DMS153 (cell line): ENCODE measurements around the gene SMARCC2.
"Not testable (repeated sequence)": the region's sequence is repeated elsewhere in the genome, so short reads cannot be mapped to it uniquely, and the experiment has no call there.

Experiments
- DNase-seq: peaks from one replicate; lab custom pipeline; 2025; lab: John Stamatoyannopoulos, UW

Gene SMARCC2

DNA sequence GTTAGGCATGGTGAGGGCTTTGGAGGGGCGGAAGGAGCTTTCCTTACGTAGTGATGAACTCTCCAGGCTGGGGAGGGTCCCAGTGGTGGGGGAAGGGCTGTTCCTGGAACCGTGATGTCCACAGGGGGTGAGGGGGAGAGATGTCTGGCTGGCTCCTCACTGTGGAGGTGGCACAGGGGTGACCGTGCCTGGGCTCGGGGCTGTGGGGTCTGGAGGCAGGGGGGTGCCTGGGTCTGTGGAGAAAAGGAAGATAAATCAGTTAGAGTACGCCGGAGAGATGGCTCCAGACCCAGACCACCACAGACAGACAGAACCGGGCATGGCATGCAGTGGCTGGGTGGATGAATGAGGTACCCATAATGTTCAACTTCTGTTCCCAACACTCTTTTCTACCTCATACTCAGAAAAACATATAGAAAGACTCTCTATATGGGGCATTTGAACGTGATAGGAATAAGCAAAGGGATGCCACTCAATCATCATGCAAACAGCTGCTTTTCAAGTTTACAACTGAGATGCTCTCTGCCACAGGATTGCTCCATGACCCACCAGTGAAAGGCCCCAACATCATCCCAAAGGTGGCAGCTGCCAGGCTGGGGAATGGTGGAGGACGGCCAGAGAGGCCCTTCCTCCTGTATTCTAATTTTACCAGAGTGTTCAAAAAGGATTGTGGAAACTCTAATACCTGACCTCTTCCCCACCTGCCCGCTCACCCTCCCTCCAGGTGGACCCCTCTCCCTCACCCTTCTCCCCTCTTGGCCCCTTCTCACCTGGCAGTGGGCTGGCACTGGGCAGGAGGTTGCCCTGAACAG lies 25.5 kb downstream of the SMARCC2 start:
- DNase-seq = no peak

DNA sequence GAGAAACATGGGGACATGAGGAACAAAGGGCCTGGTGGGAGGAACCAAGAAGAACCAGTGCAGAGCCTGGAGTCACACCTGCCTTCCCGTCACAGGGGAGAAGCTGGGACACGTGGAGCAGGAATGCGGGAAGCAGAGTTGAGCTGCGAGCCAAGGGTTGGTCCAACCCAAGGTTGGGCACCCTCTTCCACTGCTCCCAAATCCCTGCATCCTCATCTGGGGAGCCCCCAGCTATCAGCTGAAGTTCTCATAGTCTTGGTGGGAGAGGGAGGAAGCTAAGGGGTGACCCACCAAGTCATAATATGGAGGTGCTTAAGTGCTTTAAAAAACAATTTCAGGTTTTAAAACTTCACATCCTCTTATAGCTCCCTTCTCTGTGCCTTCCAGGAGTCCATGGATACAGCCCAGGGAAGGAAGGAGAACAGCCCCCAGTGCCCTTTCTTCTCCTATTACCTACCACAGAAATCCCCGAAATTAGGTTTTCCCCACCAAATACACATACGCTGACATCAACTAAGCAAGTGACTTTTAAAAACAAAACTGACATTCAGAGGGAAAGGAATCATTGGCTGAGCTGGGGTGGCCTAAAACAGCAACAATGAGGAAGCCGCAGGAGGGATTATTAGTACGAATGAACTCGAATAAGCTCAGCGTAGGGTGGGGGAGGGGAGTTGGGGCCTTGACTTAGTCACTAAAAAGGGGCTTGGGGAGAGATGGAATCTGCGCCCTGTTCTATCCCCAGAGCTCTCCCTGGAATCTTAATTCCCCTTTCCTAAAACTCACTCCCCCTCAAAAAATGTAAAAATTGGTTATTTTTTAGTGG lies 26.6 kb downstream of the SMARCC2 start:
- no peak for DNase-seq

DNA sequence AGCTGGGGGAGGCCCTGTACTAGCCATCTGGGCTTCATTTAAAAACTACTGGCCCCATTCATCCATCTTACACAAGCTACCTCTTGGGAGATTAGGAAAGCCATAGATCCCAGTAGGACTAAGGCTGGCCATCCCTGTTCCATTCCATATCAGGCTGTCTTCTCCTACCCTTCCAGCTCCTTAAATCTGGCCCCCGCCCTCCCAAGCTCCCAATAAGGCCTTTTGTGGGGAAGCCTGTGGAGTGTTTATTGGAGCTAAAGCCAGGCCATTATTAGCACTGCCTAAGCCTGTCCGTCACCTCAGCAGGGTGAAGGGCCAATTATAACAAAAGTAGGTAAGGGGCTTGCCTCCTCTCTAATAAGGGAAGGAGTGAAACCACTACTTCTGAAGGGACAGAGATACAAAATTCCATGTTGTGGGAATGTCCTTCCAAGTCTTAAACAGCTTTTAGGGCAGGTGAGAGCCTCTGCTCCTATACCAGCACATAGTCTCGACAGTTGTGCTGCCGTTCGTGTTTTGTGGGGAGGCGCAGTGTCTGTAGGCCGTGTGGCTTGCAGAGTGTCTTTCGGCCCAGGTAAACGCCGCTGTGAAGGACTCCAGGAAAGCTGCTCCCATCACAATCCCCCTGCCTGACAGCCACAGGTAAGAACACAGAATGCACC lies 27.5 kb downstream of the SMARCC2 start:
- DNase-seq = no peak

DNA sequence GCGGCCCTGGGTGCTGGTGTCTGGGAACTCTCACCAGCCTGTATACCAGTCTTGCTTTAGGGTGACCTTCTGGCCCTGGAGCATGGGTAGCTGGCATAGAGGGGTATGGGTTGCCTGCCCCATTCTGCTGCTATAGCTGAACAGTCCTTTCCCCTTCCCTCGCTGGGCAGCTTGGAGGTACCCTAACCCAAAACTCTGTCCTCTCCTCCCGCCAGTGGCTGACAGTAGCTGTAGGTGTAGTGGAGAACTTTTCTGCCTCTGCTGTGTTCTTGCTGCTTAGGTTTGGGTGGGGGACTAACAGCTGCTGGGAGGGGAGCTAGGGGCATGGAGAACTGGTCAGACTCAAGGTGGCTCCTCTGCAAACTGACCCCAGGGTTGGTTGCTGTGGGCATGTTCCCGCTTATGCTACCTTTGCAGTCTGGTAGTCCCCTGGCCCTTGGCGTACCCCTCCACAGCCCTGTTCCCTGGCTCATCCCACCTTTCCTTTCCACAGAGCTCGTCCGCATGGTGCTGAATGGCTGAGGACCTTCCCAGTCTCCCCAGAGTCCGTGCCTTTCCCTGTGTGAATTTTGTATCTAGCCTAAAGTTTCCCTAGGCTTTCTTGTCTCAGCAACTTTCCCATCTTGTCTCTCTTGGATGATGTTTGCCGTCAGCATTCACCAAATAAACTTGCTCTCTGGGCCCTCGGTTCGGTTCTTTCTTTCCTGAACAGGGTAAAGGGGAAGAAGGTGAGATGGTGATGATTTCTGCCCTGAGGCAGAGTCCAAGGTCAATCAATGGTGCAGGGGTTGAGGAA lies 28.2 kb downstream of the SMARCC2 start:
- DNase-seq = no peak

DNA sequence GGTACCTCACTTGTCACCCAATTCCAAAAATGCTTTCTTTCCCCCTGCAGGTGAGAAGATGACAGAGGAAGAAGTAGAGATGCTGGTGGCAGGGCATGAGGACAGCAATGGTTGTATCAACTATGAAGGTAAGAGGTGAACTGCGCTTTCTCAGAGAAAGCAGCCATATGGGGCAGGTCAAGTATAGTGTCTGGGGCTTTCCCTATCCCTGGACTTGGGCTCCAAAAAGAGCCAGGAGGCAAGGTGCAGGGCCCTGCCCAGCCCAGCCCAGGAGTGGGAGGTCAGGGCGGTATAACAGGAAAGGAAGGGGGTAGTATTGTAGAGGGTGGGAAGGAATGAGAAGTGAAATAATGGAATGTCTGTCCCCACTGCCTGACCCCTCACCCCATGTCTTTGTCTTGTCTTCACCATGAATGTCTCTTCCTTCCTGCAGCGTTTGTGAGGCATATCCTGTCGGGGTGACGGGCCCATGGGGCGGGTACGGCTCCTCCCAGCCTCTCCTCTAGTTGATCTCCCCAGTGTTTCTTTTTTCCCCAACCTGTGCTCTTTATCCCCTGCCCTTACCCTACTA lies 29.0 kb downstream of the SMARCC2 start:
- no peak for DNase-seq

DNA sequence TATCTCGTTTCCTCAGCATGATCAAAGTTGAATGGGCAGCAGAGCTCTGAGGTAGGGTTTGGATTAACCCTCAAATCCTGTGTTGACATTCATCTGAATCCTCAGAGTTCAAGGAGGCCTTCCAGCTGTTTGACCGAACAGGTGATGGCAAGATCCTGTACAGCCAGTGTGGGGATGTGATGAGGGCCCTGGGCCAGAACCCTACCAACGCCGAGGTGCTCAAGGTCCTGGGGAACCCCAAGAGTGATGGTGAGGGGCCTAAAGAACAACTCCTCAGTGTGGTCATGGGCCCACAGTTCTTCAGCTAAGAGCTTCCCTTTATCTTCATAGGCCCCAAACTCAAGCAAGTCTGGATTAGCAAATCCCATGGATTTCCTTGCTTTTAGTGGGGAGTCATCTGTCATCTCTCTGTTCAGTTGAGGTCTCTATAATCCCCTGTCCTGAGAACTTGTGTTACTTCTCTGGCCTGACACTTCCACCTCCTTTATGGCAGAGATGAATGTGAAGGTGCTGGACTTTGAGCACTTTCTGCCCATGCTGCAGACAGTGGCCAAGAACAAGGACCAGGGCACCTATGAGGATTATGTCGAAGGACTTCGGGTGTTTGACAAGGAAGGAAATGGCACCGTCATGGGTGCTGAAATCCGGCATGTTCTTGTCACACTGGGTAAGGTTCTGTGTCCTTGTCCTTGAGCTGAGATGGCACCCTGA lies 29.6 kb downstream of the SMARCC2 start:
- no peak for DNase-seq

DNA sequence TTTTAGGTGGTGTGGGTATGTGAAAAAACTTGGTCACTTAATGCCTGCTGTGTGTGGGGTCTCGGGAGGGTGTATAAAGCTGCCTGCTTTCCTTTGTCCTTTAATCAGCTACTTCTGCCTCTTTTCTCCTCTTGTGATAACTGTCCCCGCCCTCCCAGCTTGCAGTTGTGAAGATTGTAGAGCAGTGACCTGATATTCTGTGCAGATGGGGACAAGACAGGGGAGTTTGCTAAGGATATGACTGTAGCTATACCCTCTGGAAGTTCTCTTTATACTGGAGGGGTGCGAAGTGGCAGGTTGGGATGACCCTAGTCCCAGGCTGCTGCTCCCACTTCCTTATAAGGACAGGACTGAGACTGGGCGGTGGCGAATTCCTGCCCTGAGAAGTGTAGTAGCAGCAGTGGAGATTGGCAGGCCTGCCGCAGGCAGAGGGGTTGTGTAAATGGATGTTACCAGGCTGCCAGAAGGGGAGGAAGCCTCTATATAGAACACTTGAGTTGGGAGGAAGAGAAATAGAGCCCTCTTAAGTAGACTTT lies 30.3 kb downstream of the SMARCC2 start:
- DNase-seq = peak; percentile 10

DNA sequence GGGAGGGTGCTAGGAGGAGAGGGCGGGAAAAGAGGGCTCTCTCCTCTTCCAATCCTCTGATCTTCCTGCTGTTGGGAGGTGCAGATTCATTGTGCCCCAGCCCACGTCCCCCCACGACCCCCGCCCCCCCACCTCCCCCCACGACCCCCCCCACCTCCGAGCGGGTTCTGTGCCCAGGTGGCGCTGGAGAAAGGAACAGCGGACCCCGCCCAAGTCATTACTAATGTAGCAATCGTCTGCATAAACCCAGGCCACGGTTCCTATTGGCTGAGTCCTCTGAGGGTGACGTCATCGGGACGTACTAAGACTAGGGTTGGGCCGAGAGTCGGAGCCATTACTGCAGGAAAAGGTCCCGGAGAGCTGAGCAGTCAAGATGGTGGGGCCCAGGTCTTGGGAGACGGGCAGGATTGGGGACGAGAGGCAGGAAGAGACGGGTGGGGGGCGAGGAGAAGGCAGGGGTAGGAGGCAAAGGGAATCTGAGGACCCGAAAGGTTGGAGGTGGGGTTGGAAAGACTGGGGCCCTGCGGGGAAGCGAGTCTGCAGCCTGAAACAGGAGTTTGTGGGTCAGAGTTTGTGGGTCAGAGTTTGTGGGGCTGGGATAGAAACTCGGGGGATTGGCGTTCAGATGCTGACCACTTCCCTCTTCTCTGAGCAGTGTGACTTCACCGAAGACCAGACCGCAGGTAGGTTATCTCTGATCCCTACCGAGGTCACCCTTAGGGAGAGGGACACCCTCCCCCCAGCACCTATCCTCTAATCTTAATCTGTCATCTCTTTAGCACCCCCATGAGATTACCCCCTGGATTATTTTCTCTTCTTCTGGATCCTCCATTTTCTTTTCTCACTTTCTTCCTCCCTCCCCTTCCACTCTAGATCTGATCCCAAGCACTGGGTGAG lies 31.0 kb downstream of the SMARCC2 start, which contains the start of gene MYL6:
Gene MYL6, plus strand, starts transcription at position 331 of the 897 bp plus-strand sequence. Its CDS starts 43 bp downstream, at position 374.
- DNase-seq = peak; percentile 94

DNA sequence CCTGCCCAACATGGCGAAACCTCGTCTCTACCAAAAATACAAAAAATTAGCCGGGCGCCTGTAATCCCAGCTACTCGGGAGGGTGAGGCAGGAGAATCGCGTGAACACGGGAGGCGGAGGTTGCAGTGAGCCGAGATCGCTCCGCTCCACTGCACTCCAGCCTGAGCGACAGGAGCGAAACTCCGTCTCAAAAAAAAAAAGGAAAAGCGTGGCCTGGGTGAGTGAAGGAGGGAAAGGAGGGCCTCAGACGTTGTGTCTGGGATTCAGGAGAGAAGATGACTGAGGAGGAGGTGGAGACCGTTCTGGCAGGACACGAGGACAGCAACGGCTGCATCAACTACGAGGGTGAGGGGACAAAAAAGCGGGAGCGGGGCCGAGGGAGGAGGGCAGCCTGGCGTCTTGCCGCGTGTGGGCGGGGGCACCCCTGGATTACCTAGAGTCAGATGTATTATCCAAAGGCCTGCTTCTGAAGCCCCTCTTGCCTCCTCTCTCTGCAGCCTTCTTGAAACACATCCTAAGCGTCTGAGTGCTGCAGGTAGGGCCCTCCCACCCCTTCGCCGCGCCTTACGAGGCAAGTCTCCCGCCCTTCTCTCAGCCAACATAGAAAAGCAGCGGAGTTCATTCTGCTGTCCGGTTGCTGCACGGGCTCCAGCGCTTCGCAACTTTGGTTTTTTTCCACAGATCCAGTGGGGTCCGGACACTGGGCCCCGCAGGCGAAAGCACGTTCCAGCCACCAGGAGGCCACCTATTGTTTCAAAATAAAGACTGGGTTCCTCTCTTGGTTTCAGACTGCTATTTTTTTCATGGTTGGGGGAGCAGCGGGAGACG lies 31.9 kb downstream of the SMARCC2 start:
- DNase-seq = peak; percentile 77

DNA sequence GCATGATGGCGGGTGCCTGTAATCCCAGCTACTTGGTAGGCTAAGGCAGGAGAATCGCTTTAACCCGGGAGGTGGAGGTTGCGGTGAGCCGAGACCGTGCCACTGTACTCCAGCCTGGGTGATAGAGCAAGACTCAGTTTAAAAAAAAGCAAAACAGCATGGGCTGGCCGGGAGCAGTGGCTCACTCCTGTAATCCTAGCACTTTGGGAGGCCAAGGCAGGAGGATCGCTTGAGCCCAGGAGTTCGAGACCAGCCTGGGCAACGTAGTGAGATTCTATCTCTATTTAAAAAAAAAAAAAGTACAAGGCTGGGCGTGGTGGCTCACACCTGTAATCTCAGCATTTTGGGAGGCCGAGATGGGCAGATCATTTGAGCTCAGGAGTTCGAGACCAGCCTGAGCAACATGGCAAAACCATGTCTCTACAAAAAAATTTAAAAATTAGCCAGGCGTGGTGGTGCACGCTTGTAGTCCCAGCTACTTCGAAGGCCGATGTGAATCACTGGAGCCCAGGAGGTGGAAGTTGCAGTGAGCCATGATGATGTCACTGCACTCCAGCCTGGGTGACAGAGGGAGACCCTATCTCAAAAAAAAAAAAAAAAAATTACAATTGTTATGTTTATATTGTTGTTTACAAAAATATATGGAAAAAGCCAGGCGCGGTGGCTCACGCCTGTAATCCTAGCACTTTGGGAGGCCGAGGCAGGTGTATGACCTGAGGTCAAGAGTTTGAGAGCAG lies 32.7 kb downstream of the SMARCC2 start:
- DNase-seq = not testable (repeated sequence)

DNA sequence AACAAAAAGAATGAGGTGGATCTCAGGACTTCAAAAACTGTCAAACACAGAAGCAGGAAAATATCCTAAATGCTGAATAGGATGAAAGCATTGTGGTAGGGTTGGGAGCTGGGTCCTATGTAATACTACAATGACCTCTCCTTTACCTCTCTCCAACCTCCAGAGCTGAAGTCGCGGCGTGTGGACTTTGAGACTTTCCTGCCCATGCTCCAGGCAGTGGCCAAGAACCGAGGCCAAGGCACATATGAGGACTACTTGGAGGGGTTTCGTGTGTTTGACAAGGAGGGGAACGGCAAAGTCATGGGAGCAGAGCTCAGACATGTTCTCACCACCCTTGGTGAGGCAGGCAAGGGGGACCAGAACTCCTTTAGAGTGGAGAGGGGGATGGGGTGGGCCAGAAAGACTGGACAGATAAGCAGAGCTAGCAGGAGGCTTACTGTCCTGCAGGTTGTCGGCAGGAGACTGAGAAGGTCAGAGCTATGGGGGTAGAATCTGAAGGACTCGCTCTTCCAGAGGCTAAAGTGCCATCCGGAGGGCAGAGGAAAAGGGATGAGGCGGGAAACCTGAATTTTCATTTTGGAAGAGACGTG lies 33.9 kb downstream of the SMARCC2 start:
- no peak for DNase-seq

DNA sequence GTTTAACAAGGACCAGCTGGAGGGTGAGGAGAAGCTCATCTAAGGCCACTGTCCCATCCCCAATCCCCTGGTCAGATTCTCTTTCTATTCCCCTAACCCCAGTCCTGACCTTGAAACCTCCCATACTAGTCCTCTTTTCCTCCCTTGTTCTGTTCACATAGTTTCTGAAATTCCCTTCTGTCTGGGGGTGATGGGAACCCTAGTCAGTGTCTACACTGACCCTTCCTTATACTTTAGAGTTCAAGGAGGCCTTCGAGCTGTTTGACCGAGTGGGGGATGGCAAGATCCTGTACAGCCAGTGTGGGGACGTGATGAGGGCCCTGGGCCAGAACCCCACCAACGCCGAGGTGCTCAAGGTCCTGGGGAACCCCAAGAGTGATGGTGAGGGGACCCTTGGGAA lies 34.5 kb downstream of the SMARCC2 start:
- no peak for DNase-seq

DNA sequence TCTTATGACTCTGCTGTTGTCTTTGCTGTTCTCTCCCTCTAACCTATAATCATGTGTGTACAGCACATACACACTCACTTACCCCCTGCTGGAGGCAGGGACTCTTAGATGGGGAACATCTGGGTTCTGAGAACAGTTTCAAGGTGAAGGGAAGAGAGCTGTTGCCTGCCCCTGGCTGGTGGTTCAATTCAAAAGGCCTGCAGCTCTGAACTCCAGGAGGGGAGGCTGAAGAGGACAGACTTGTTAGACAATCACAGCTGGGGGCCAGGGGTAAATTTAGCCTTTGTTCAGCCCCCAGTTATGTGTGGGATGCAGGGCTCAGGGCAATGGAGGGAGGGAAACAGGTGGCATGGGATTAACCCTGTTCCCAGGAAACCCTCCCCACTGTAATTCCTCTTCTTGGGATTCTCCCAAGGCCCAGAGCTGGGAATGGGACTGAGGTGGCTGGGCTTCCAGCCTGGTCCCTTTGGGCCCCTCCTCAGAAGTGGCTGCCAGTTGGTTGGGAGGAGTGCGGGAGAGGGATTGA lies 35.0 kb downstream of the SMARCC2 start:
- DNase-seq = no peak

DNA sequence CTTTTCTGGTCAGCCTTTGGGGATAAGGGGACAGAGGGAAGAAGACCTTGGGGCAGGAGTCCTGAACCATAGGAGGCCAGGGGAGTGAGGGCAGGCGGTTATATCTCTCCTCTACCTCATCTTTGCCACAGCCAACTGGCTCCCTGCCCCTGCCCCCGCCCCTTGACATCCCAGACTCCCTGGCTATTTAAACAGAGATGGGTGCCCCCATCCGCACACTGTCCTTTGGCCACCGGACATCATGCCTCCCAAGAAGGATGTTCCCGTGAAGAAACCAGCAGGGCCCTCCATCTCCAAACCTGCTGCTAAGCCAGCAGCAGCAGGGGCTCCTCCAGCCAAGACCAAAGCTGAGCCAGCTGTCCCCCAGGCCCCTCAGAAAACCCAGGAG lies 35.6 kb downstream of the SMARCC2 start:
- no peak for DNase-seq

DNA sequence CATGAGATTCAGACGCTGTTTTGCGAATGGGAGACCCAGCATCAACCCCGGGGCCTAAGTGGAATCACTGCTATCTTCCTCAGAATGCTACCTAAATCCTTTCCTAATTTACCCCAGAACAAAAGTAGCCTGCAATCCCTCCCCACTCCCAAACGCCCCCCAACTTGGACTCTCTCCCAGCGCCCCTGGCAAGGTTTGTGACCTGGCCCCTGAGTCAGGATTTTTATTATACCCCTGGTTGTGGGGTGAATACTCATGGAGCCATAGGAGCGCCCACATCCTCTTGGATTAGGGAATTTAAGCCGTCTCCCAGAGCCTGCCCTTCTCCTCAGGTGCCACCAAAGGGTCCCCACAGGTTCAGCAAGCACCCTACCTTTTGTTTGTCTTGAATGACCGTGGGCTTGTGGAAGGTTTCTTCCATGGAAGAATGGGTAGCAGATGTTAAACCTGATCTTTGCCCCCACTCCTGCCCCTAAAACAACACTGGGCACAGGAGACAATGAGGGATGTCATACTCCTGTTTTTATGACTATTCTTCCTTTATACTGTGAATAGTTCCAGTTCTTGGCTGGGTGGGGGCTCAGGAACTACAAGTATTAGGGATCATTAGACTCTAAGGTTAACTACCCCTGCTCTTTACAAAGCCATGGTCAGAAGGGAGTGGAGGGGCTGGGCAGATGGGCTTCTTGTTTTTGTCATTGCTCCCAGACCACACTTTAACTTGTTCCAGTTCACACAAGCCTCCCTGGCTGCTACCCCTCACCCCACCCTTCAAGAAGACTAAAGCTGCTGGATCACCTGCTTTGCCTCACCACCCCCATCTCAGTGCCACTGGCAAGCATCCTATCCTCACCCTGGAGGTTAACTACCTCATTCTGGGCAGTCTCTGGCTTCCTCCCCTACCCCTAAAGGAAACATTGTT lies 36.3 kb downstream of the SMARCC2 start:
- no peak for DNase-seq

DNA sequence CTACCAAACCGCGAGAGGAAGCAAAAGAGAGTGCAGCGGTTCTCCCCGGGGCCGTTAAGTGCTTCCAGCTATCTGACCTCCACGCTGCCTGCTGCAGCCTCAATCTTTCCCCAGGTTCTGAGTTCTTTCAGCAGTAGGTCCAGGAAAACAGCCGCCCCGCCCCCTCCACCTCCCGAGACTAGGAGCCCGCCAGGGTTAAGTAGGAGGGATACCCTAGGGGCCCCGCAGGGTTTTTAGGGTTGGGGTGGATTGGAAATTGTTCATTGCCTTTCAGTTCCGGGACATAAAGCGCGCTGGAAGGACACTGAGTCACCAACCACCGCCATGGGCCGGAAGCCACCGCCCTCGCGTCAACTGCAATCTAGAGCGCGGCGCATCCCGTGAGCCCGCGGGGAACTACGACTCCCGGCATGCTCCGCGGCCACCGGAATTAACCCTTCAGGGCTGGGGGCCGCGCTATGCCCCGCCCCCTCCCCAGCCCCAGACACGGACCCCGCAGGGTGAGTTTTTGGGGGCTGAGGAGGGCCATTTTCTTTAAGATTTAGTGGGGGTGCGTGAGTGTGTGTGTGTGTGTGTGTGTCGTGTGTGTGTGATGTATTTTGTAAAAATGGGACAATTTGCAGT lies 37.0 kb downstream of the SMARCC2 start, which contains the start of gene MYL6B:
Gene MYL6B, plus strand, starts transcription at position 456 of the 624 bp plus-strand sequence. CDS start 1,332 bp downstream, outside the sequence.
- DNase-seq = peak; percentile 84
